GM12878 (cell line): ENCODE measurements around the gene ATXN1. TPM values are rescaled to one million over a fixed set of nuclear protein-coding genes. Genes with fewer than 3 reads are reported as not detected.

Experiments
- ATAC-seq: fragments of 200-7000 bp; cut with Tn5 transposase; 3 replicates; pipeline ENCODE4 v1.9.1; 2020; ENCODE audit warnings: mild to moderate bottlenecking, moderate library complexity
- BruUV-seq: library from RNA; stranded (reverse); fragments of 400-500 nt; replicated peaks from 2 replicates; lab custom pipeline; 2021; lab: Mats Ljungman, UMichigan
- CTCF ChIA-PET: fragments of 300-600 bp; sonication (Branson Sonifier 250); formaldehyde crosslinking; extraction: SDS; loops from one replicate; lab custom pipeline; 2021; ENCODE audit warnings: inconsistent platforms; lab: Yijun Ruan, JAX
- POLR2A ChIA-PET: fragments of 350-600 bp; formaldehyde crosslinking; extraction: SDS; loops from one replicate; lab custom pipeline; 2021; ENCODE audit warnings: inconsistent platforms; lab: Charles Lee
- RAD21 ChIA-PET: fragments of 300-600 bp; sonication (Branson Sonifier 250); formaldehyde crosslinking; loops from one replicate; lab custom pipeline; 2023; ENCODE audit warnings: antibody characterized with exemption; ENCODE audit not compliant: unreplicated experiment; lab: Charles Lee
- SMC1A ChIA-PET: fragments of 300-600 bp; sonication (Branson Sonifier 250); formaldehyde crosslinking; loops from one replicate; lab custom pipeline; 2023; ENCODE audit not compliant: unreplicated experiment, uncharacterized antibody; lab: Charles Lee
- DNase-seq: peaks from one replicate; pipeline ENCODE4 v3.0.0-alpha.2; 2011; ENCODE audit warnings: low read depth, low spot score
- FAIRE-seq: peaks from 3 replicates; lab custom pipeline; 2011; peaks lifted over from hg19 to GRCh38; lab: Jason Lieb, UNC
- H2AFZ ChIP-seq: 2 replicates; pipeline ENCODE4 v1.6.0; 2011; ENCODE audit warnings: low read depth, low read length, control low read depth; ENCODE audit not compliant: control insufficient read depth
- H3K27ac ChIP-seq: 2 replicates; pipeline ENCODE4 v1.5.1; 2011; ENCODE audit warnings: control low read depth; ENCODE audit not compliant: control insufficient read depth, insufficient read depth
- H3K27me3 ChIP-seq, 2 experiments: replicated peaks in 1 of 2; 2 replicates each; pipeline versions ENCODE4 v1.6.0 to v1.6.1; 2011; ENCODE audit warnings: low read length in 1 of 2; ENCODE audit not compliant: control insufficient read depth in 2 of 2, insufficient read depth in 2 of 2
- H3K36me3 ChIP-seq, 2 experiments: 2 replicates each; pipeline ENCODE4 v1.5.1; 2011; ENCODE audit warnings: low read length in 1 of 2; ENCODE audit not compliant: control insufficient read depth in 2 of 2, insufficient read depth in 2 of 2
- H3K4me1 ChIP-seq: 2 replicates; pipeline ENCODE4 v1.6.1; 2011; ENCODE audit warnings: mild to moderate bottlenecking, low read length, moderate library complexity, mixed read lengths; ENCODE audit not compliant: control insufficient read depth, insufficient read depth
- H3K4me2 ChIP-seq: 2 replicates; pipeline ENCODE4 v1.6.0; 2011; ENCODE audit warnings: control low read depth; ENCODE audit not compliant: control insufficient read depth, insufficient read depth
- H3K4me3 ChIP-seq: fragments of 200-600 bp; sonication (generic); 2 replicates; pipeline ENCODE4 v1.5.1; 2016
- H3K79me2 ChIP-seq: 2 replicates; pipeline ENCODE4 v1.6.0; 2011; ENCODE audit warnings: low read length; ENCODE audit not compliant: control insufficient read depth, insufficient read depth
- H3K9ac ChIP-seq: 2 replicates; pipeline ENCODE4 v1.8.0; 2011; ENCODE audit warnings: low read length, control low read depth, mixed read lengths; ENCODE audit not compliant: control insufficient read depth, insufficient read depth
- H3K9me3 ChIP-seq: replicated peaks from 3 replicates; pipeline ENCODE4 v1.5.1; 2011; ENCODE audit warnings: mild to moderate bottlenecking, low read length; ENCODE audit not compliant: control insufficient read depth, insufficient read depth
- H4K20me1 ChIP-seq: 2 replicates; pipeline ENCODE4 v1.6.0; 2011; ENCODE audit not compliant: control insufficient read depth, insufficient read depth
- BCL11A ChIP-seq: IDR thresholded peaks from 2 replicates; pipeline ENCODE4 v1.6.1; 2011; ENCODE audit warnings: low read depth, low read length
- BMI1 ChIP-seq: fragments of 450-650 bp; IDR thresholded peaks from 2 replicates; pipeline ENCODE4 v1.6.1; 2016; ENCODE audit warnings: mild to moderate bottlenecking, moderate library complexity, borderline replicate concordance
- BRCA1 ChIP-seq: IDR thresholded peaks from 2 replicates; pipeline ENCODE4 v1.6.1; 2011; ENCODE audit warnings: low read depth, low read length, improper control_type of control experiment
- CBFB ChIP-seq: IDR thresholded peaks from 2 replicates; pipeline ENCODE4 v1.6.1; 2016; ENCODE audit warnings: antibody characterized with exemption, low read depth
- CEBPZ ChIP-seq: fragments of 150-350 bp; IDR thresholded peaks from 2 replicates; pipeline ENCODE4 v1.6.1; 2016; ENCODE audit warnings: low read depth, low read length
- MEF2A ChIP-seq: IDR thresholded peaks from 2 replicates; pipeline ENCODE4 v1.6.1; 2011; ENCODE audit warnings: low read depth, mild to moderate bottlenecking, low read length, moderate library complexity; ENCODE audit not compliant: insufficient read depth
- MTA3 ChIP-seq: IDR thresholded peaks from 2 replicates; pipeline ENCODE4 v1.6.1; 2012; ENCODE audit warnings: low read length, inconsistent platforms, borderline replicate concordance
- NFYA ChIP-seq: IDR thresholded peaks from 2 replicates; pipeline ENCODE4 v1.6.1; 2011; ENCODE audit warnings: low read depth, mild to moderate bottlenecking, low read length, improper control_type of control experiment, borderline replicate concordance
- PKNOX1 ChIP-seq: fragments of 450-650 bp; IDR thresholded peaks from 2 replicates; pipeline ENCODE4 v1.6.1; 2016; ENCODE audit warnings: mild to moderate bottlenecking
- RB1 ChIP-seq: fragments of 450-650 bp; formaldehyde crosslinking; IDR thresholded peaks from 2 replicates; pipeline ENCODE4 v1.6.1; 2017; ENCODE audit warnings: mild to moderate bottlenecking, borderline replicate concordance
- SMC3 ChIP-seq: IDR thresholded peaks from 2 replicates; pipeline ENCODE4 v1.6.1; 2011; ENCODE audit warnings: low read length, improper control_type of control experiment, borderline replicate concordance
- YBX1 ChIP-seq: fragments of 450-650 bp; IDR thresholded peaks from 2 replicates; pipeline ENCODE4 v1.6.1; 2016; ENCODE audit warnings: antibody characterized with exemption
- ZNF384 ChIP-seq: IDR thresholded peaks from 2 replicates; pipeline ENCODE4 v1.6.1; 2012; ENCODE audit warnings: low read depth, mild to moderate bottlenecking, low read length, improper control_type of control experiment, borderline replicate concordance
- WGBS: methylation state at CpG from one replicate; pipeline ENCODE4 v1.1.6; 2016; ENCODE audit warnings: low lambda C conversion rate; ENCODE audit not compliant: insufficient replicate concordance, insufficient coverage; ENCODE audit errors: missing lambda C conversion rate; 5-methylcytosine and 5-hydroxymethylcytosine counted together
- in situ Hi-C: fragments of 300-500 bp; cut with MboI; formaldehyde crosslinking; loops from 9 replicates; pipeline ENCODE4 v1.14.3; 2018; ENCODE audit warnings: mixed read lengths
- intact Hi-C: fragments of 100-400 bp; cut with micrococcal nuclease; formaldehyde crosslinking; loops from one replicate; pipeline ENCODE4 v1.14.2; 2022; ENCODE audit not compliant: unreplicated experiment
- polyA plus RNA-seq, 11 experiments: library from polyadenylated mRNA; depleted of rRNA in 4 of 11; unstranded in 6 of 11; stranded (reverse) in 5 of 11; fragments of >200 nt; fragmentation: Nextera tagmentation in 4 of 11; fragmentation: Illumina TruSeq in 1 of 11; extraction: Ambion mirVana in 4 of 11; extraction: Trizol in 1 of 11; gene quantifications; 1 replicate in 1 of 11; 2 replicates in 10 of 11; pipeline versions ENCODE4 v1.2.1 to v1.2.3, GENCODE V29; 2011 to 2016; ENCODE audit warnings: inconsistent platforms in 2 of 11, missing spikeins in 2 of 11, low read depth in 1 of 11
- total RNA-seq, 4 experiments: library from RNA; depleted of rRNA in 3 of 4; stranded (reverse); fragments of >200 nt in 3 of 4; fragmentation: Illumina TruSeq in 1 of 4; extraction: Trizol in 1 of 4; gene quantifications; 2 replicates each; pipeline versions ENCODE4 v1.2.1 to v1.2.3, GENCODE V29; 2013 to 2021
- TF ChIP-seq, protein P1 (sequence below): fragments of 450-650 bp; IDR thresholded peaks from 2 replicates; pipeline ENCODE4 v1.6.1; 2016; ENCODE audit warnings: mild to moderate bottlenecking, moderate library complexity, borderline replicate concordance
- TF ChIP-seq, protein P2 (sequence below): IDR thresholded peaks from 2 replicates; pipeline ENCODE4 v1.6.1; 2011; ENCODE audit warnings: low read depth, low read length, improper control_type of control experiment, borderline replicate concordance

ATXN1 gene
- total and polyA plus RNA-seq, 10 of the 15 experiments (the other 5 are each of a cell fraction or from before 2014, with no cell fraction given): 12.2 to 51.2 (median 20.5) TPM

- no peak for TF ChIP-seq MEF2A
- no peak for TF ChIP-seq CBFB
- TF ChIP-seq, protein P1, sequence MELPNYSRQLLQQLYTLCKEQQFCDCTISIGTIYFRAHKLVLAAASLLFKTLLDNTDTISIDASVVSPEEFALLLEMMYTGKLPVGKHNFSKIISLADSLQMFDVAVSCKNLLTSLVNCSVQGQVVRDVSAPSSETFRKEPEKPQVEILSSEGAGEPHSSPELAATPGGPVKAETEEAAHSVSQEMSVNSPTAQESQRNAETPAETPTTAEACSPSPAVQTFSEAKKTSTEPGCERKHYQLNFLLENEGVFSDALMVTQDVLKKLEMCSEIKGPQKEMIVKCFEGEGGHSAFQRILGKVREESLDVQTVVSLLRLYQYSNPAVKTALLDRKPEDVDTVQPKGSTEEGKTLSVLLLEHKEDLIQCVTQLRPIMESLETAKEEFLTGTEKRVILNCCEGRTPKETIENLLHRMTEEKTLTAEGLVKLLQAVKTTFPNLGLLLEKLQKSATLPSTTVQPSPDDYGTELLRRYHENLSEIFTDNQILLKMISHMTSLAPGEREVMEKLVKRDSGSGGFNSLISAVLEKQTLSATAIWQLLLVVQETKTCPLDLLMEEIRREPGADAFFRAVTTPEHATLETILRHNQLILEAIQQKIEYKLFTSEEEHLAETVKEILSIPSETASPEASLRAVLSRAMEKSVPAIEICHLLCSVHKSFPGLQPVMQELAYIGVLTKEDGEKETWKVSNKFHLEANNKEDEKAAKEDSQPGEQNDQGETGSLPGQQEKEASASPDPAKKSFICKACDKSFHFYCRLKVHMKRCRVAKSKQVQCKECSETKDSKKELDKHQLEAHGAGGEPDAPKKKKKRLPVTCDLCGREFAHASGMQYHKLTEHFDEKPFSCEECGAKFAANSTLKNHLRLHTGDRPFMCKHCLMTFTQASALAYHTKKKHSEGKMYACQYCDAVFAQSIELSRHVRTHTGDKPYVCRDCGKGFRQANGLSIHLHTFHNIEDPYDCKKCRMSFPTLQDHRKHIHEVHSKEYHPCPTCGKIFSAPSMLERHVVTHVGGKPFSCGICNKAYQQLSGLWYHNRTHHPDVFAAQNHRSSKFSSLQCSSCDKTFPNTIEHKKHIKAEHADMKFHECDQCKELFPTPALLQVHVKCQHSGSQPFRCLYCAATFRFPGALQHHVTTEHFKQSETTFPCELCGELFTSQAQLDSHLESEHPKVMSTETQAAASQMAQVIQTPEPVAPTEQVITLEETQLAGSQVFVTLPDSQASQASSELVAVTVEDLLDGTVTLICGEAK: no peak
- no peak for TF ChIP-seq ZNF384
- TF ChIP-seq MTA3: no peak
These were observed 228.1 kb downstream of the ATXN1 start (continued) for GRCh38 chr6:16533210-16533609.

DNA sequence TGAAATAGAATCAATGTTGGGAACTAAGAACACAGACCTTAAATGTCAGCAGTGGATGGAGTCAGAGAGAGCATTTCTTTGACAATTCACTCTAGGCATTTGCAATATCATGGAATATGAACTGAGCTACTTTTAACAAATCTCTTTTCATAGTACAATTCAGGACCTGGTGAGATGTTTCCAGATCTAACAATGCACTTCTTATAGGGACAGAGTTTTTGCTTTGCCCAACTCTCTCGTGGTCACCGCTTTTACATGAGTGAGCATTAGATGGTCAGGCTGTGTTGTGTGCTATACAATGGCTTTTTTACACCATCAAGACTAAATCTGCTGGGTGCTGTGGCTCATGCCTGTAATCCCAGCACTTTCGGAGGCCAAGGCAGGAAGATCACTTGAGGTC lies 233.6 kb downstream of the ATXN1 start:
- no peak for ATAC-seq
- Histone ChIP-seq H3K4me3 (no peak overlapping the region), H3K4me2 (no peak overlapping the region), H3K36me3 (no peaks in the 10 kb centered on the region; a peak in 1 of 4 replicates), H3K79me2 (no peaks in the 10 kb centered on the region), H2AFZ (no peak overlapping the region), H4K20me1 (no peaks in the 10 kb centered on the region), H3K9me3 (no peaks in the 10 kb centered on the region), H3K9ac (no peak overlapping the region), H3K4me1 (no peaks in the 10 kb centered on the region), H3K27me3 (no peaks in the 10 kb centered on the region), H3K27ac (no peak overlapping the region)
- intact Hi-C loops: no loop called here
- no peak for DNase-seq
- WGBS: 88% methylated on average over 3 of the region's 3 CpGs
- in situ Hi-C loops: no loop called here
- ChIA-PET POLR2A (no interaction called here), SMC1A (no interaction called here), CTCF (interaction anchor here (1.1 kb wide), 1 partner anchor 13 kb away, joined by 3 read pairs; no protein-coding TSS in a partner anchor), RAD21 (no interaction called here)
- no TSS peak for BruUV-seq
- no peak for FAIRE-seq
- TF ChIP-seq SMC3 (no peak), YBX1 (no peak), NFYA (no peak), RB1 (no peak), BCL11A (no peak), PKNOX1 (no peak), BRCA1 (no peak), BMI1 (no peak), CEBPZ (no peak)
- TF ChIP-seq, protein P2, sequence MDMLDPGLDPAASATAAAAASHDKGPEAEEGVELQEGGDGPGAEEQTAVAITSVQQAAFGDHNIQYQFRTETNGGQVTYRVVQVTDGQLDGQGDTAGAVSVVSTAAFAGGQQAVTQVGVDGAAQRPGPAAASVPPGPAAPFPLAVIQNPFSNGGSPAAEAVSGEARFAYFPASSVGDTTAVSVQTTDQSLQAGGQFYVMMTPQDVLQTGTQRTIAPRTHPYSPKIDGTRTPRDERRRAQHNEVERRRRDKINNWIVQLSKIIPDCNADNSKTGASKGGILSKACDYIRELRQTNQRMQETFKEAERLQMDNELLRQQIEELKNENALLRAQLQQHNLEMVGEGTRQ: no peak
